Spleen (tissue), 7 donors: ENCODE measurements around the gene MSX2.

Source experiments
- CTCF ChIP-seq, 11 experiments: fragments of 200-600 bp in 7 of 11; fragments of 450-650 bp in 4 of 11; sonication (generic) in 4 of 11; IDR thresholded peaks in 8 of 11; conservative IDR thresholded peaks in 3 of 11; 1 replicate in 7 of 11; 2 replicates in 4 of 11; pipeline versions ENCODE4 v1.4.0 to v1.8.0; 2016 to 2021; ENCODE audit warnings: antibody characterized with exemption in 11 of 11, inconsistent platforms in 4 of 11, mild to moderate bottlenecking in 1 of 11
- POLR2A ChIP-seq, 3 donors: fragments of 450-650 bp; IDR thresholded peaks; one replicate each; pipeline ENCODE4 v1.5.1; 2017; ENCODE audit warnings: antibody characterized with exemption in 3 of 3, mild to moderate bottlenecking in 1 of 3
- donor health status: DM: no; HTN: no; CAD: no; lungs with moderate emphysema.
- donor health status: DM: no; HTN: no; CAD: no.
- donor health status: DM: no; HTN: no; CAD: no.

GRCh38 chr5:174720612-174721529, 3.5 kb upstream of the MSX2 start:
- TF ChIP-seq CTCF (IDR thresholded peaks at IDR 0.05 in 8 of 11, conservative IDR thresholded peaks at IDR 0.05 in 3 of 11): no peak
- no peak for TF ChIP-seq POLR2A (IDR thresholded peaks at IDR 0.05)
